HEK293 (cell line): ENCODE results near the gene HES7.

Source experiments
- BCL11A ChIP-seq: fragments of 450-650 bp; formaldehyde crosslinking; IDR thresholded peaks from 2 replicates; pipeline ENCODE4 v1.5.1; 2016; ENCODE audit warnings: low read depth, missing biosample characterization, missing genetic modification characterization
- FEZF1 ChIP-seq: fragments of 450-650 bp; formaldehyde crosslinking; IDR thresholded peaks from 2 replicates; pipeline ENCODE4 v1.5.1; 2016; ENCODE audit warnings: missing biosample characterization, missing genetic modification characterization
- KLF8 ChIP-seq: fragments of 450-650 bp; formaldehyde crosslinking; IDR thresholded peaks from 2 replicates; pipeline ENCODE4 v1.5.1; 2016; ENCODE audit warnings: missing biosample characterization, missing genetic modification characterization
- MEIS1 ChIP-seq: sonication (generic); formaldehyde crosslinking; IDR thresholded peaks from 2 replicates; pipeline ENCODE4 v1.8.1; 2022; ENCODE audit warnings: missing genetic modification reagents, mild to moderate bottlenecking, borderline replicate concordance
- MZF1 ChIP-seq: fragments of 450-650 bp; formaldehyde crosslinking; IDR thresholded peaks from 2 replicates; pipeline ENCODE4 v1.5.1; 2017; ENCODE audit warnings: missing biosample characterization, missing genetic modification characterization, borderline replicate concordance
- ZBTB7A ChIP-seq: fragments of 450-650 bp; formaldehyde crosslinking; IDR thresholded peaks from 2 replicates; pipeline ENCODE4 v1.5.1; 2016; ENCODE audit warnings: low read depth, missing biosample characterization, missing genetic modification characterization
- ZFHX2 ChIP-seq: fragments of 450-650 bp; formaldehyde crosslinking; conservative IDR thresholded peaks from 2 replicates; pipeline ENCODE4 v1.5.1; 2016; ENCODE audit warnings: missing biosample characterization, missing genetic modification characterization
- ZFP3 ChIP-seq: fragments of 450-650 bp; formaldehyde crosslinking; IDR thresholded peaks from 2 replicates; pipeline ENCODE4 v1.5.1; 2016; ENCODE audit warnings: low read depth, missing biosample characterization, missing genetic modification characterization
- ZIC2 ChIP-seq: fragments of 450-650 bp; formaldehyde crosslinking; IDR thresholded peaks from 2 replicates; pipeline ENCODE4 v1.5.1; 2016; ENCODE audit warnings: missing biosample characterization, missing genetic modification characterization
- ZNF350 ChIP-seq: fragments of 450-650 bp; formaldehyde crosslinking; IDR thresholded peaks from 2 replicates; pipeline ENCODE4 v1.5.0; 2017; ENCODE audit warnings: missing biosample characterization, mild to moderate bottlenecking, missing genetic modification characterization
- ZNF394 ChIP-seq: fragments of 450-650 bp; formaldehyde crosslinking; IDR thresholded peaks from 2 replicates; pipeline ENCODE4 v1.5.1; 2016; ENCODE audit warnings: missing biosample characterization, missing genetic modification characterization, mild to moderate bottlenecking, moderate library complexity, borderline replicate concordance
- ZNF416 ChIP-seq: fragments of 450-650 bp; formaldehyde crosslinking; IDR thresholded peaks from 2 replicates; pipeline ENCODE4 v1.5.1; 2016; ENCODE audit warnings: missing biosample characterization, missing genetic modification characterization
- ZNF501 ChIP-seq: fragments of 450-650 bp; formaldehyde crosslinking; IDR thresholded peaks from 2 replicates; pipeline ENCODE4 v1.5.1; 2016; ENCODE audit warnings: missing biosample characterization, missing genetic modification characterization
- ZNF548 ChIP-seq: fragments of 450-650 bp; formaldehyde crosslinking; IDR thresholded peaks from 2 replicates; pipeline ENCODE4 v1.5.1; 2016; ENCODE audit warnings: missing biosample characterization, missing genetic modification characterization
- ZNF561 ChIP-seq: fragments of 450-650 bp; IDR thresholded peaks from 2 replicates; pipeline ENCODE4 v1.5.1; 2018; ENCODE audit warnings: missing biosample characterization, missing genetic modification characterization, borderline replicate concordance
- ZNF658 ChIP-seq: fragments of 450-650 bp; formaldehyde crosslinking; IDR thresholded peaks from 2 replicates; pipeline ENCODE4; 2016; ENCODE audit warnings: missing biosample characterization, missing genetic modification characterization
- ZNF707 ChIP-seq: fragments of 450-650 bp; formaldehyde crosslinking; IDR thresholded peaks from 2 replicates; pipeline ENCODE4 v1.5.1; 2016; ENCODE audit warnings: missing biosample characterization, missing genetic modification characterization
- ZNF785 ChIP-seq: fragments of 450-650 bp; formaldehyde crosslinking; IDR thresholded peaks from 2 replicates; pipeline ENCODE4 v1.5.1; 2016; ENCODE audit warnings: missing biosample characterization, missing genetic modification characterization
- ZNF843 ChIP-seq: fragments of 450-650 bp; formaldehyde crosslinking; IDR thresholded peaks from 2 replicates; pipeline ENCODE4 v1.5.1; 2016; ENCODE audit warnings: missing biosample characterization, missing genetic modification characterization
- ZSCAN23 ChIP-seq: fragments of 450-650 bp; formaldehyde crosslinking; IDR thresholded peaks from 2 replicates; pipeline ENCODE4 v1.5.1; 2016; ENCODE audit warnings: missing biosample characterization, missing genetic modification characterization
- TF ChIP-seq, protein P1 (sequence below): fragments of 450-650 bp; formaldehyde crosslinking; IDR thresholded peaks from 2 replicates; pipeline ENCODE4 v1.5.1; 2016; ENCODE audit warnings: missing biosample characterization, missing genetic modification characterization
- TF ChIP-seq, protein P2 (sequence below): fragments of 450-650 bp; formaldehyde crosslinking; IDR thresholded peaks from 2 replicates; pipeline ENCODE4 v1.5.1; 2017; ENCODE audit warnings: missing biosample characterization, missing genetic modification characterization
- TF ChIP-seq, protein P3 (sequence below): fragments of 450-650 bp; formaldehyde crosslinking; IDR thresholded peaks from 2 replicates; pipeline ENCODE4 v1.5.1; 2016; ENCODE audit warnings: missing biosample characterization, missing genetic modification characterization
- TF ChIP-seq, protein P4 (sequence below): fragments of 450-650 bp; formaldehyde crosslinking; optimal IDR thresholded peaks from 2 replicates; pipeline ENCODE3; 2016; ENCODE audit warnings: missing biosample characterization, mild to moderate bottlenecking, missing genetic modification characterization
- TF ChIP-seq, protein P5 (sequence below): fragments of 450-650 bp; formaldehyde crosslinking; IDR thresholded peaks from 2 replicates; pipeline ENCODE4 v1.5.1; 2016; ENCODE audit warnings: missing biosample characterization, missing genetic modification characterization
- TF ChIP-seq, protein P6 (sequence below): fragments of 450-650 bp; formaldehyde crosslinking; IDR thresholded peaks from 2 replicates; pipeline ENCODE4 v1.5.1; 2016; ENCODE audit warnings: missing biosample characterization, missing genetic modification characterization
- TF ChIP-seq, protein P7 (sequence below): fragments of 450-650 bp; formaldehyde crosslinking; IDR thresholded peaks from 2 replicates; pipeline ENCODE4 v1.5.1; 2016; ENCODE audit warnings: missing biosample characterization, missing genetic modification characterization

HES7 gene

DNA sequence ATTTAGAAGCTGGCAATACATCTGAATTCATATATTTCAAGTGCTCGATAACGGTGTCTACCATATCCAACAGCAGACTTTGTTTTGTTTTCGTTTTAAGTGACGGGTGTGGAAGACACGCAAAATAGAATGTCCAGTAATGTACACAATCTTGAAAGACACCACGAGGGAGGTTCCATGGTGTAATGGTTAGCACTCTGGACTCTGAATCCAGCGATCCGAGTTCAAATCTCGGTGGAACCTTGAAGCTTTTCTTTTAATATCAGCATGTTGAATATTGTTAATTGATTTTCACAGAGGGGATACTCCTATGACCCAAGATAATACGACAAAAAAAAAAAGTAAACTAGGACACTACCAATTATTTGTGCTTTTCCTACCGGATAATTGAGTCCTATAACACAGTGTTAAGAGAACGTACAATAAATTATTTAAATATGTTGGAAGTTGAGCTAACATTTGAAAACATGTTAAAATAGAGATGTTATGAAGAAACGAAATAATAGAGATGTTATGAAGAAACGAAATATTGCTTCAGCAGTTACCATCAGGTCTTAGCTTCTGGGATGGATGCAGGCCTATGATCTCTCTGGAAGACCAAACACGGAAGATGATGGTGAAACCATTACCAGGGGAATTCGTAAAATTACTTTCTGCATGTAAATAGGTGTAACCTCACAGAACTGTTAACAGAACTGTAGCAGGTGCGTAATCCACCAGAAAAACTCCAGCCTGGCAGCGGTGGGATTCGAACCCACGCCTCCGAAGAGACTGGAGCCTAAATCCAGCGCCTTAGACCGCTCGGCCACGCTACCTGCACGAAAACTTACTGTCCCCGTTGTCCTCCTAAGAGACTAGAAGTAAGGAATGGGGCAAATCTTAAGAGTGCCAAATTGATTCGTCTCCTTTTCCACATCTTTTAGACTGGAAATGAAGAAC lies 4.1 kb downstream of the HES7 start (continued):
- TF ChIP-seq, protein P1, sequence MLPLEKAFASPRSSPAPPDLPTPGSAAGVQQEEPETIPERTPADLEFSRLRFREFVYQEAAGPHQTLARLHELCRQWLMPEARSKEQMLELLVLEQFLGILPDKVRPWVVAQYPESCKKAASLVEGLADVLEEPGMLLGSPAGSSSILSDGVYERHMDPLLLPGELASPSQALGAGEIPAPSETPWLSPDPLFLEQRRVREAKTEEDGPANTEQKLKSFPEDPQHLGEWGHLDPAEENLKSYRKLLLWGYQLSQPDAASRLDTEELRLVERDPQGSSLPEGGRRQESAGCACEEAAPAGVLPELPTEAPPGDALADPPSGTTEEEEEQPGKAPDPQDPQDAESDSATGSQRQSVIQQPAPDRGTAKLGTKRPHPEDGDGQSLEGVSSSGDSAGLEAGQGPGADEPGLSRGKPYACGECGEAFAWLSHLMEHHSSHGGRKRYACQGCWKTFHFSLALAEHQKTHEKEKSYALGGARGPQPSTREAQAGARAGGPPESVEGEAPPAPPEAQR (tag by site-specific recombination), result peak; percentile 50; the same call in 1 of the 2 replicates
- TF ChIP-seq BCL11A (tag by site-specific recombination) (0 out of 2 replicates have a peak, but pooled peaks have one; percentile 45), ZIC2 (tag by site-specific recombination) (peak; percentile 14; the same call in 1 of the 2 replicates), ZBTB7A (0 out of 2 replicates have a peak, but pooled peaks have one; percentile 15), ZNF658 (no peak), ZNF707 (tag by site-specific recombination) (no peak), ZNF548 (tag by site-specific recombination) (no peak), ZNF561 (tag by site-specific recombination) (peak; percentile 68), ZFHX2 (tag by site-specific recombination) (no peak), ZNF843 (tag by site-specific recombination) (no peak), FEZF1 (tag by site-specific recombination) (no peak), ZNF416 (no peak), KLF8 (peak; percentile 20; the same call in 1 of the 2 replicates), ZNF785 (peak; percentile 69; the same call in 1 of the 2 replicates), ZNF350 (no peak), MZF1 (peak; percentile 94), ZFP3 (tag by site-specific recombination) (no peak; the same call in 1 of the 2 replicates), ZNF394 (tag by site-specific recombination) (peak; percentile 69), ZNF501 (tag by site-specific recombination) (peak; percentile 75), ZSCAN23 (tag by site-specific recombination) (peak; percentile 55; the same call in 1 of the 2 replicates), MEIS1 (CRISPR knock-in tag) (0 out of 2 replicates have a peak, but pooled peaks have one; percentile 46)
- TF ChIP-seq, protein P2, sequence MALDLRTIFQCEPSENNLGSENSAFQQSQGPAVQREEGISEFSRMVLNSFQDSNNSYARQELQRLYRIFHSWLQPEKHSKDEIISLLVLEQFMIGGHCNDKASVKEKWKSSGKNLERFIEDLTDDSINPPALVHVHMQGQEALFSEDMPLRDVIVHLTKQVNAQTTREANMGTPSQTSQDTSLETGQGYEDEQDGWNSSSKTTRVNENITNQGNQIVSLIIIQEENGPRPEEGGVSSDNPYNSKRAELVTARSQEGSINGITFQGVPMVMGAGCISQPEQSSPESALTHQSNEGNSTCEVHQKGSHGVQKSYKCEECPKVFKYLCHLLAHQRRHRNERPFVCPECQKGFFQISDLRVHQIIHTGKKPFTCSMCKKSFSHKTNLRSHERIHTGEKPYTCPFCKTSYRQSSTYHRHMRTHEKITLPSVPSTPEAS (tag by site-specific recombination), result no peak
- TF ChIP-seq, protein P3, sequence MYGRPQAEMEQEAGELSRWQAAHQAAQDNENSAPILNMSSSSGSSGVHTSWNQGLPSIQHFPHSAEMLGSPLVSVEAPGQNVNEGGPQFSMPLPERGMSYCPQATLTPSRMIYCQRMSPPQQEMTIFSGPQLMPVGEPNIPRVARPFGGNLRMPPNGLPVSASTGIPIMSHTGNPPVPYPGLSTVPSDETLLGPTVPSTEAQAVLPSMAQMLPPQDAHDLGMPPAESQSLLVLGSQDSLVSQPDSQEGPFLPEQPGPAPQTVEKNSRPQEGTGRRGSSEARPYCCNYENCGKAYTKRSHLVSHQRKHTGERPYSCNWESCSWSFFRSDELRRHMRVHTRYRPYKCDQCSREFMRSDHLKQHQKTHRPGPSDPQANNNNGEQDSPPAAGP (tag by site-specific recombination), result peak; percentile 39
- TF ChIP-seq, protein P4, sequence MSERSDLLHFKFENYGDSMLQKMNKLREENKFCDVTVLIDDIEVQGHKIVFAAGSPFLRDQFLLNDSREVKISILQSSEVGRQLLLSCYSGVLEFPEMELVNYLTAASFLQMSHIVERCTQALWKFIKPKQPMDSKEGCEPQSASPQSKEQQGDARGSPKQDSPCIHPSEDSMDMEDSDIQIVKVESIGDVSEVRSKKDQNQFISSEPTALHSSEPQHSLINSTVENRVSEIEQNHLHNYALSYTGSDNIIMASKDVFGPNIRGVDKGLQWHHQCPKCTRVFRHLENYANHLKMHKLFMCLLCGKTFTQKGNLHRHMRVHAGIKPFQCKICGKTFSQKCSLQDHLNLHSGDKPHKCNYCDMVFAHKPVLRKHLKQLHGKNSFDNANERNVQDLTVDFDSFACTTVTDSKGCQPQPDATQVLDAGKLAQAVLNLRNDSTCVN (tag by site-specific recombination), result peak; percentile 29
- TF ChIP-seq, protein P5, sequence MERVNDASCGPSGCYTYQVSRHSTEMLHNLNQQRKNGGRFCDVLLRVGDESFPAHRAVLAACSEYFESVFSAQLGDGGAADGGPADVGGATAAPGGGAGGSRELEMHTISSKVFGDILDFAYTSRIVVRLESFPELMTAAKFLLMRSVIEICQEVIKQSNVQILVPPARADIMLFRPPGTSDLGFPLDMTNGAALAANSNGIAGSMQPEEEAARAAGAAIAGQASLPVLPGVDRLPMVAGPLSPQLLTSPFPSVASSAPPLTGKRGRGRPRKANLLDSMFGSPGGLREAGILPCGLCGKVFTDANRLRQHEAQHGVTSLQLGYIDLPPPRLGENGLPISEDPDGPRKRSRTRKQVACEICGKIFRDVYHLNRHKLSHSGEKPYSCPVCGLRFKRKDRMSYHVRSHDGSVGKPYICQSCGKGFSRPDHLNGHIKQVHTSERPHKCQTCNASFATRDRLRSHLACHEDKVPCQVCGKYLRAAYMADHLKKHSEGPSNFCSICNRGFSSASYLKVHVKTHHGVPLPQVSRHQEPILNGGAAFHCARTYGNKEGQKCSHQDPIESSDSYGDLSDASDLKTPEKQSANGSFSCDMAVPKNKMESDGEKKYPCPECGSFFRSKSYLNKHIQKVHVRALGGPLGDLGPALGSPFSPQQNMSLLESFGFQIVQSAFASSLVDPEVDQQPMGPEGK (tag by site-specific recombination), result peak; percentile 75
- TF ChIP-seq, protein P6, sequence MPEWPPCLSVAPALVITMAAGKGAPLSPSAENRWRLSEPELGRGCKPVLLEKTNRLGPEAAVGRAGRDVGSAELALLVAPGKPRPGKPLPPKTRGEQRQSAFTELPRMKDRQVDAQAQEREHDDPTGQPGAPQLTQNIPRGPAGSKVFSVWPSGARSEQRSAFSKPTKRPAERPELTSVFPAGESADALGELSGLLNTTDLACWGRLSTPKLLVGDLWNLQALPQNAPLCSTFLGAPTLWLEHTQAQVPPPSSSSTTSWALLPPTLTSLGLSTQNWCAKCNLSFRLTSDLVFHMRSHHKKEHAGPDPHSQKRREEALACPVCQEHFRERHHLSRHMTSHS (tag by site-specific recombination), result no peak
- TF ChIP-seq, protein P7, sequence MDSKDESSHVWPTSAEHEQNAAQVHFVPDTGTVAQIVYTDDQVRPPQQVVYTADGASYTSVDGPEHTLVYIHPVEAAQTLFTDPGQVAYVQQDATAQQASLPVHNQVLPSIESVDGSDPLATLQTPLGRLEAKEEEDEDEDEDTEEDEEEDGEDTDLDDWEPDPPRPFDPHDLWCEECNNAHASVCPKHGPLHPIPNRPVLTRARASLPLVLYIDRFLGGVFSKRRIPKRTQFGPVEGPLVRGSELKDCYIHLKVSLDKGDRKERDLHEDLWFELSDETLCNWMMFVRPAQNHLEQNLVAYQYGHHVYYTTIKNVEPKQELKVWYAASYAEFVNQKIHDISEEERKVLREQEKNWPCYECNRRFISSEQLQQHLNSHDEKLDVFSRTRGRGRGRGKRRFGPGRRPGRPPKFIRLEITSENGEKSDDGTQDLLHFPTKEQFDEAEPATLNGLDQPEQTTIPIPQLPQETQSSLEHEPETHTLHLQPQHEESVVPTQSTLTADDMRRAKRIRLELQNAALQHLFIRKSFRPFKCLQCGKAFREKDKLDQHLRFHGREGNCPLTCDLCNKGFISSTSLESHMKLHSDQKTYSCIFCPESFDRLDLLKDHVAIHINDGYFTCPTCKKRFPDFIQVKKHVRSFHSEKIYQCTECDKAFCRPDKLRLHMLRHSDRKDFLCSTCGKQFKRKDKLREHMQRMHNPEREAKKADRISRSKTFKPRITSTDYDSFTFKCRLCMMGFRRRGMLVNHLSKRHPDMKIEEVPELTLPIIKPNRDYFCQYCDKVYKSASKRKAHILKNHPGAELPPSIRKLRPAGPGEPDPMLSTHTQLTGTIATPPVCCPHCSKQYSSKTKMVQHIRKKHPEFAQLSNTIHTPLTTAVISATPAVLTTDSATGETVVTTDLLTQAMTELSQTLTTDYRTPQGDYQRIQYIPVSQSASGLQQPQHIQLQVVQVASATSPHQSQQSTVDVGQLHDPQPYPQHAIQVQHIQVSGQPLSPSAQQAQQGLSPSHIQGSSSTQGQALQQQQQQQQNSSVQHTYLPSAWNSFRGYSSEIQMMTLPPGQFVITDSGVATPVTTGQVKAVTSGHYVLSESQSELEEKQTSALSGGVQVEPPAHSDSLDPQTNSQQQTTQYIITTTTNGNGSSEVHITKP (tag by site-specific recombination), result 0 out of 2 replicates have a peak, but pooled peaks have one; percentile 6
